Right kidney (tissue), 1 donor: ENCODE data around the gene SLC26A8.
A peak's percentile ranks its signal among the peaks of the same experiment; 100 is the strongest.
"Not testable (repeated sequence)": the region's sequence is repeated elsewhere in the genome, so short reads cannot be mapped to it uniquely, and the experiment has no call there.

Experiments
- DNase-seq: peaks from one replicate; pipeline ENCODE4 v3.0.0-alpha.2; 2016

The SLC26A8 gene

DNA sequence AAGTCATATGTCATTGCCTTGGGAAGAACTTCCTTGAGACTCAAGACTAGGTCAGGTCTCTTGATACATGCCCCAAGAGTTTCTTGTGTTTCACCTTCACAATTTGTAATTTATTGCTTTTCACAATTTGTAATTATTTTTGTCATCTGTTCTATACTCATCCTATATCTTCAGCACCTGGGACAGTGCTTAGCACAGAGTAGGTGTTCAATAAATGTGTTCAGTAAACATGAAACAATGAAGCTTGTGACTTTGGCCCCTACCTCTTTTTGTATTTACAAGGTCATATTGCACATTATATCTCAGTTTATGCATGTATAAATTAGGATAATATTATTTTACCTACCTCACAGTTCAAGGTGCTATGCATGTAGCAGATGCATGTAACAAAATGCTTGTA, 82.1 kb downstream of the SLC26A8 start:
- DNase-seq, result no peak

DNA sequence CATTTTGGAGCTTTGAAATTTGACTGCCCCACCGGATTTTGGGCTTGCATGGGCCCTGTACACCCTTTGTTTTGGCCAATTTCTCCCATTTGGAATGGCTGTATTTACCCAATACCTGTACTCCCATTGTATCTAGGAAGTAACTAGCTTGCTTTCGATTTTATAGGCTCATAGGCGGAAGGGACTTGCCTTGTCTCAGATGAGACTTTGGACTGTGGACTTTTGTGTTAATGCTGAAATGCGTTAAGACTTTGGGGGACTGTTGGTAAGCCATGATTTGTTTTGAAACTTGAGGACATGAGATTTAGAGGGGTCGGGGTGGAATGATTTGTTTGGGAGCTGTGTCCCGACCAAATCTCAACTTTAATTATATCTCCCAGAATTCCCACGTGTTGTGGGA, 83.3 kb downstream of the SLC26A8 start:
- DNase-seq, result not testable (repeated sequence)

DNA sequence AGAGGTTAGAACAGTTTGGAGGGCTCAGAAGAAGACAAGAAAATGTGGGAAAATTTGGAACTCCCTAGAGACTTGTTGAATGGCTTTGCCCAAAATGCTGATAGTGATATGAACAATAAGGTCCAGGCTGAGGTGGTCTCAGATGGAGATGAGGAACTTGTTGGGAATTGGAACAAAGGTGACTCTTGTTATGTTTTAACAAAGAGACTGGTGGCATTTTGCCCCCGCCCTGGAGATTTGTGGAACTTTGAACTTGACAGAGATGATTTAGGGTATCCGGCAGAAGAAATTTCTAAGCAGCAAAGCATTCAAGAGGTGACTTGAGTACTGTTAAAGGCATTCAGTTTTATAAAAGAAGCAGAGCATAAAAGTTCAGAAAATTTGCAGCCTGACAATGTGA, 84.4 kb downstream of the SLC26A8 start:
- DNase-seq, result not testable (repeated sequence)

DNA sequence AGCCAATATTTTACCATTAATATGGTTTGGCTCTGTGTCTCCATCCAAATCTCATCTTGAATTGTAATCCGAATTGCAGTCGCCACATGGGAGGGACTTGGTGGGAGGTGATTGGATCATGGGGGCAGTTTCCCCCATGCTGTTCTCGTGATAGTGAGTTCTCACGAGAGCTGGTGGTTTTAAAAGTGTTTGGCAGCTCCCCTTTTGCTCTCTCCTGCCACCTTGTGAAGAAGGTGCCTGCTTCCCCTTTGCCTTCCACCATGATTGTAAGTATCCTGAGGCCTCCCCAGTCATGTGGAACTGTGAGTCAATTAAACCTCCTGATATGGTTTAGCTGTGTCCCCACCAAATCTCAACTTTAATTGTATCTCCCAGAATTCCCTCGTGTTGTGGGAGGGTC, 85.2 kb downstream of the SLC26A8 start:
- not testable (repeated sequence) for DNase-seq

DNA sequence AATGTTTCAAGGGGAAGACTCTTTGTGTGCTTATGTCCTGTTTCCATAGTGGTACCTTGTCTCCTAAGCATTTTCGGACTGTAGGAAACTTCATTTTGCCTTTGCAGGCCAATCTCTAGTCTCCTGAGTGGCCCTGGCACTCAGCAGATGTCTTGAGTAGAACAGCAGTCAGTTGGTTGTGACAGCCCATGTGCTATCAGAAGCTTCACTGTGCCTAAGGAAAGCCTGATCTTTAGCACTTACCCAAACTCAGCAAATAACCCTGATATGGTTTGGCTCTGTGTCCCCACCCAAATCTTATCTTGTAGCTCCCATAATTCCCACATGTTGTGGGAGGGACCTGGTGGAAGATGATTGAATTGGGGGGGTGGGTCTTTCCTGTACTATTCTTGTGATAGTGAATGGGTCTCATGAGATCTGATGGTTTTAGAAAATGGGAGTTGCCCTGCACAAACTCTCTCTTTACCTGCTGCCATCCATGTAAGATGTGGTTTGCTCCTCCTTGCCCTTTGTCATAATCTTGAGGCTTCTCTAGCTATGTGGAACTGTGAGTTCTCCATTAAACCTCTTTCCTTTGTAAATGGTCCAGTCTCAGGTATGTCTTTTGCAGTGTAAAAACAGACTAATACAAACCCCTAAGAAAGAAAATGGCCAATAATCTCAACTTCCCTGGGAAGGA, 87.6 kb downstream of the SLC26A8 start:
- DNase-seq, result no peak

DNA sequence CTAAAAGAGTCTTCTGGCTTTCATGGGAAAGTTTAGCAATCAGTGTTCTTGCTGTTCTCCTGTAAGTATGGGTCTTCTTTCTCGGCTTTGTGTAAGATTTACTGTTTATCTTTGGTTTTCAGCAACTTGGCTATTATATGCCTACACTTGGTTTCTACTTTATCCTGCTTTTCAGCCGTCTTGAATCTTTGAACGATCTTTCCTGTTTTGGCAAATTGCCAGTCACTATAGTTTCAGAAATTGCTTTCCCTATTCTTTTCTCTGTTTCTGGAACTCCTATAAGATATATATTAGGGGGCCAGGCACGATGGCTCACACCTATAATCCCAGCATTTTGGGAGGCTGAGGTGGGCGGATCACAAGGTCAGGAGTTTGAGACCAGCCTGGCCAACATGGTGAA, 89.0 kb downstream of the SLC26A8 start:
- DNase-seq, result no peak

DNA sequence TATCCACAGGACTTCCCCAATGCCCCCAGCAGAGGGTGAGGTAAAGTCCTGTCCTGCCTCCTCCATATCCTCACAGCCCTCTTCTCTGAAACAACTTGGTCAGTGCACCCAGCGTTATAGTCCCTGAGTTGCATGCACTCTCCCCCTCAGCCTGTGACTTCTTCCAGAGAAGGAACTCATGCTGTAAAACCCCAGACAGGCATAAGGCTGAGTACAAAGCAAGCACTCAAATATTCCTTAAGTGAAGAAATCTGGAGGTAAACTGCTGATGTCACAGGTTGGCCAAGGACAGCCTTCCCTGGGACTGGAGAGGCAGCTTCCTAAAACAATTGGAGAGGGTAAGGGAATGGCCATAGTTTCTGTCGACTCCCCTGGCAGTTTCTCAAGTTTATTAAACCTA, 90.6 kb downstream of the SLC26A8 start:
- DNase-seq, result no peak

DNA sequence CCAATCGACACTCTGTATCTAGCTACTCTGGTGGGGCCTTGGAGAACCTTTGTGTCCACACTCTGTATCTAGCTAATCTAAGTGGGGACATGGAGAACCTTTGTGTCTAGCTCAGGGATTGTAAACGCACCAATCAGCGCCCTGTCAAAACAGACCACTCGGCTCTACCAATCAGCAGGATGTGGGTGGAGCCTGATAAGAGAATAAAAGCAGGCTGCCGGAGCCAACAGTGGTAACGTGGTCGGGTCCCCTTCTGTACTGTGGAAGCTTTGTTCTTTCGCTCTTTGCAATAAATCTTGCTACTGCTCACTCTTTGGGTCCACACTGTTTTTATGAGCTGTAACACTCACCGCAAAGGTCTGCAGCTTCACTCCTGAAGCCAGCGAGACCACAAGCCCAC, 92.6 kb downstream of the SLC26A8 start:
- not testable (repeated sequence) for DNase-seq

DNA sequence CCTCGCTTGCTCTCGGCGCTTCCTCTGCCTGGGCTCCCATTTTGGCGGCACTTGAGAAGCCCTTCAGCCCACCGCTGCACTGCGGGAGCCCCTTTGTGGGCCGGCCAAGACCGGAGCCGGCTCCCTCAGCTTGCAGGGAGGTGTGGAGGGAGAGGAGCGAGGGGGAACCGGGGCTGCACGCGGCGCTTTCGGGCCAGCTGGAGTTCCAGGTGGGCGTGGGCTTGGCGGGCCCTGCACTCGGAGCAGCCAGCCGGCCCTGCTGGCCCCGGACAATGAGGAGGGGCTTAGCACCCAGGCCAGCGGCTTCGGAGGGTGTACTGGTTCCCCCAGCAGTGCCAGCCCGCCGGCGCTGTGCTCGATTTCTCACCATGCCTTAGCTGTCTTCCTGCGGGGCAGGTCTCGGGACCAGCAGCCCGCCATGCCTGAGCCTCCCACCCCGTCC, 93.3 kb downstream of the SLC26A8 start:
- DNase-seq, result no peak

DNA sequence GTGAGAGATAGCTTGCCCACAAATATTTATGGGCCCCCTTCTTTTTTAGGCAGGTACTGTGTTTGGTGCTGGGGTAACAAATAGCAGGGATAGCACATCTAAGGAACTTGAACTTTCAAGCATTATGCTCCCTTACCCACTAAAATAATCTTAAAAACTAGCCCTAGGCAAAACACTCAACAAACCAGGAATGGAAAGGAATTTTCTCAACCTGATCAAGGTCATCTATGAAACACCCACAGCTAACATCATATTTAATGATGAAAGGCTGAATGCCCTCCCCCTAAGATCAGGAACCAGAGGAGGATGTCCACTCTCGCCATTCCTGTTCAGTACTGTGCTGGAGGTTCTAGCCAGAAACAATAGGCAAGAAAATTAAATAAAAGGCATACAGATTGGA, 94.8 kb downstream of the SLC26A8 start:
- DNase-seq, result no peak

DNA sequence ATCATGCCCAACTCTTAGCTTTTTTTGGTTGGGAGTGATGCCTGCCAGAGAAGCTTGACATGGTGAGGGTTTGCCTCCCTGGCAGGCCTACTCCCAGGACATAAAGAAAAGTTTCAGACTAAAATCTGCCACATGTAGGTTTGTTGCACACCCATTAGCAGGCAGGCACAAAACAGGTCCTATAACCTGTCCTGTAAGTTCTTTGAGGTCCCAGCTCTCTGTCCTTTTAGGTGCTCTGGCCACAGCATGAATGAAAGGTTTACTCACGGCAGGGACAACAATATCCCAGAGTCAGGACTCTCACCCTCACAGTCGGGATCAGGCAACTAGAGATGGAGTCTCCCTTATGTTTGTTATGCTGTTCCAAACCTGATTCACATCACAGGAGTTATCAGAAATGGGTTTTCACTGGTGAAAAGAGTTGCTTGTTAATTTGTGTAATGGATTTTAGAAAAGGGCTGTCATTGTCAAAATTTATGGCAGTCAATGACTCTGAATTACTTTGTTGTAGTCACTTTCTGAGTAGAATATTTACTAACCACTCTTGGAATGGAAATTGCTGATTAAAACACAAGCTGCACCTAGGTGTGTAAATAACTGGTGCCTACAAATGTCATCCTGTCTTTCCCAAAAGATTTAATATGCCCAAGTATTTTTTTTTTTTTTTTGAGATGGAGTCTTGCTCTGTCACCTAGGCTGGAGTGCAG, 97.8 kb downstream of the SLC26A8 start:
- no peak for DNase-seq

DNA sequence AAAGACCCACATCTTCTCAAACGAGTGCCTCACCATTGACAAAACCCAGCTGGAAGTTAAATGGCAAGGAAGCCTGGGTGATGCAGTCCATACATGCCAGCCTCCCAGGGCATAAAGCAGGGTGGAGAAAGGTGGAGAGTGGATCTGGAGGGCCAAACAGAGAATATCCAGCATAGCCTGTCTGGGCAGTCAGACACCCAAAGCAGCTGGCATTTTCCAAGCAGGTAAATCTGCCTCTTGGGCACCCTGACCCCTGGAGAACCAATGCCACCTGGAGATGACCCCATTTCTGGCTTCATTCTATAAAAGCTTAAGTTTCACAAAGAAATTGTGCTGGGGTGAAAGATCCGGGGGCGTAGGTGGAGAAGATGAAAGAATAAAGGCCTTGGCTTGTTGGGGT, 98.5 kb downstream of the SLC26A8 start:
- DNase-seq, result no peak

DNA sequence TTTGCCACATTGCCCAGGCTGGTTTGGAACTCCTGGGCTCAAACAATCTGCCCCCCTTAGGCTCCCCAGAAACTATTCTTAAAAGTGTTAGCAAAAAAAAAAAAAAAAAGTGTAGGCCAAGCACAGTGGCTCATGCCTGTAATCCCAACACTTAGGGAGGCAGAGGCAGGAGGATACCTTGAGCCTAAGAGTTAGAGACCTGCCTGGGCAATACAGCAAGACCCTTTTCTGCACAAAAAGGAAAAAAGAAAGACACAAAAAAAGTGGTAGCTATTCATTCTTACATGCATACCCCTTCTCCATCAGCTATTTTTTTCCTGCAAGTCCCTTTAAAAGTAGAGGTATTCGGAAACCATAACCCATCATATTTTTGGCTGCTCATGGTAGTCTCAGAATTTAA, 100.3 kb downstream of the SLC26A8 start:
- no peak for DNase-seq

DNA sequence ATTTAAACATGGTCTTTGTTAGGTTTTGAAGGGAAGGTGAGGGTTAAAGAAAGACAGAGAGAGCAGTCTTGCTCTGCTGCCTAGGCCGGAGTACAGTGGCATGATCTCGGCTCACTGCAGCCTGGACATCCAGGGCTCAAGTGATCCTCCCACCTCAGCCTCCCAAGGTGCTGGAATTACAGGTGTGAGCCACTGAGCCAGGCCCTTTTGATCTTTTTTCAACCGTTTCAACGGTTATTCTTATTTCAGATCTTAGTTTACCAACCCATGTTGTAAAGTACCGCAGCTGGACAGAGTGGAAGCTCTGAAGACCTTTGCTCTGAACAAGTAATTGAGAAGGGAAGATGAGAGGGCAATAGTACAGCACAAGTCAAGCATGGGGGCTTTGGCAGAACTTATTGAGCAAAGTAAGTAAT, 102.3 kb downstream of the SLC26A8 start:
- no peak for DNase-seq

DNA sequence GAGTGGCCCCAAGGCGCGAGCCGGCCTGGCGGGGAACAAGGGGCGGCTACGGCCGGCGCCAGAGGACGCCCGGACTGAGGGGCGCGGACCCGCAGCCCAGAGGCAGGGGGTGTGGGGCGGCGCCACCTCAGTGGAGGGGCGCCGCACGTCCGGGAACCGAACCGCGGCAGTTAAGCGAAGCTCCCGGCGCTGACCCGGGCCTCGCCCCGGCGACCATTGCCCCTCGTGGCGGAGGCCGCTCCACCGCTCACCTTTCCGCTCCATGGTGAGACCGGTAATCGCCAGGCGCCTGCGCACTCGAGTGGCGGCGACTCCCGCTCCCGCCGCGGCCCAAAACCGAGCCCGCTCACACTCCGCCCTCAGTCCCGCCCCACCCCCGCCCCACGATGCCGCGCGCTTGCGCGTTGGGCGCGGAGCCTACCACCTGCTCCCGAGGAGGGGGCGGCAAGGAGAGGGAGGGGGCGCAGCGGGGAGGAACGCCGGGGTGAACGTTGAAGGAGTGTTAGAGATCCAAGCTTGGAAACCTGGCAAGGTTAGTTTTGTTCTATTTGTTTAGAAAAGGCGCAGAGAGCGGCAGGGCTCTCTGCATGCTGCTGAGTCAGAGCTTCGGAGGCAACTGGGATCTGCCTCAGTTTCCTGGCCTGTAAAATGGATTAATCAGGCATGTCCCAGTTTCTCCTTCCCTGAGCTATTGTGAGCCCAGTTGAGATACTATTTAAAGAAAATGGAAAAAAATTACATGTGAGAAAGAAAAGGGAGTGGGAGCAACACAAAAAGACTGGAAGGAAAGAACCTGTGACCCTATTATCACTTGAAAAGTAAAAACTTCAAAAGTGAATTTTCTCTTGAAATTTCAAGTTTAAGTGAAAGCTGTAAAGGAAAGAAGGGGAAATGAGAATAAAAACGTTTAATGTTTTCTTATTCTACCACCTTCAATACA, 103.4 kb downstream of the SLC26A8 start, which contains the start of gene SRPK1:
Gene SRPK1, minus strand, starts transcription at position 306 of the 940 bp plus-strand sequence. Its CDS starts 42 bp downstream, at position 264.
- DNase-seq, result peak; percentile 91

DNA sequence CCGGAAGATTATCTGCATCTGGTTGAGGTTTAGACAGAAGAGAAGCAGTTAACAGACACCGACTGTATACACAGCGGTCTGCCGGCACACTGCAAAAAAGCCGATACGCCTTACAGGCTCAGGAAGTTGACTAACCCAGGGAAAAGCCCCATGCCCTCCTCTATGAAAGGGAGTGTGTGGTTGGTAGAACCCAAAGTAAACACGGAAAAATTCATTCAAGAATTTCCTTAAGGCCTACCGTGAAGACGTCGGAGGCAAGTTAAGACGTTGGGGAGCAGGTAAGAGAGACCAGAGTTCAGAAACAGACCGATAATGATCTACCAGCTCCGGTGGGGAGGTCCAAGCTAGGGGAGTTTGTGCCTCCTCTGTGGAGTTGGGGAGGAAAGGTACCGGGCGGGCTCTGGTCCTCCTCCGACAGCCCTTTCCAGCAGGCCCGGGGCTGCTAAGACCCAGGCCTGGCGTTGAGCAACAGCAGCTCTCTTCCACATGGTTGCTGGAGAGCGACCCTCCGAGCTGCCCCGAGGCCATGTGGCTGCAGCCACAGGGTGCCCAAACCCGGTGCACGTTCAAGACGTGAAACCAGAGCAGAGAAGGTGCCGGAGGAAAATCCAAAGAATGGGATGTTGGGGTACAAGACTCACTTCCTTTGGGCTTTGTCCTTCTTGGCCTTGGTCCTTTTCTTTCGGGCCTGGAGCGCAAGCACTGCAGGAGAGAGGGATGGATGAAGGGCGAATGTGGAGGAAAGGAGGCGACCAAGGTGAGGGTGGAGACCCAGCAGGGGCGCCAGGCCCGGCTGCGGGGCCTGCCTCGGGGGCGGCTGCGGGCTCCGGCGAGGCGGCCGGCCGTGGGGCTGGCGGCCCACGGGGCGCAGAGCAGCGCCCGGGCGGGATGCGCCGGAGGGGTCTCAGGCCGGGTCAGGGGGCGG, 104.4 kb downstream of the SLC26A8 start:
- DNase-seq, result peak; percentile 71

DNA sequence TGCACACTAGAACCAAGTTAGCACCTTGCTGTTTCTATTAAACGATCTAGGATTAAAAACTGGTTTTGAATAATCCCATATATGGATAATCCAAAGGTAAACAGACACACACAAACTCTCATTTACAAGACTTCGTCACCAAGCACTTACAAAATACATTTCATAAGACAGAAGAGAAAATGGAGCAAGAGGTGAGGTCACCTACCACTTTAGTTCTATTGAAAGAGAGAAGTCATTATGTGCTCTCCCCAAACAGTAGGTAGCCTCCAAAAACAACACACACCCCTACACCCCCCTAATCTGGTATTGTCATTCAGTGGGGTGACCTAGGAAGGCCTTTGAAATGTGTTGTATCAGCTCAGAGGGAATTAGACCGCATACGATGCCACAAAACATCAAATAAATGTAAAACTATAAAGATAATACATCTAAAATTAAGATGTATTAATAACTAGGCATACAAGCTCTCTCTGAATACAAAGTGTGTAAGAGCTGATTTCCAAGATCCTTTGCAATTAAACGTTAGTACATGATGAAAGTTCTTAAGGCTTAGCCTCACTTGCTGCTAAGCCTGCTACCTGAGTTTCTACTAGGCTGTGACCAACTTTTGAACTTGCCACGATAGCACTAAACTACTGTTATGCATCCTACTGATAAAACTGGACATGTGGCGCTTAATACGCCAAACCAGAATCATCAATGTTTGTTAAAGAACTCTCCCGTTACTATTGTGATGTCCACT, 105.2 kb downstream of the SLC26A8 start:
- no peak for DNase-seq

DNA sequence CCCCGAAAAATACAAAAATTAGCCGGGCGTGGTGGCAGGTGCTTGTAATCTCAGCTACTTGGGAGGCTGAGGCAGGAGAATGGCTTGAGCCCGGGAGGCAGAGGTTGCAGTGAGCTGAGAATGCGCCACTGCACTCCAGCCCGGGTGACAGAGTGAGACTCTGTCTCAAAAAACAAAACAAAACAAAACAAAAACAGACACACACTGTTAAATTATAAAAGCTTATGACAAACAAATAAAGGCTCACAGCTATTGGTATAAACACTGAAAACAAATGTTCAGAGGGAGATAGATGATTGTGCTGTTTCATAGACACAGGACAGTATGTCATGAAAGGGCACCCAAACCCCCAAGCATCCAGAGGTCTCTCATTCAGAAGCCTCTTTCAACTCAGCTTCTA, 107.5 kb downstream of the SLC26A8 start:
- DNase-seq, result not testable (repeated sequence)

DNA sequence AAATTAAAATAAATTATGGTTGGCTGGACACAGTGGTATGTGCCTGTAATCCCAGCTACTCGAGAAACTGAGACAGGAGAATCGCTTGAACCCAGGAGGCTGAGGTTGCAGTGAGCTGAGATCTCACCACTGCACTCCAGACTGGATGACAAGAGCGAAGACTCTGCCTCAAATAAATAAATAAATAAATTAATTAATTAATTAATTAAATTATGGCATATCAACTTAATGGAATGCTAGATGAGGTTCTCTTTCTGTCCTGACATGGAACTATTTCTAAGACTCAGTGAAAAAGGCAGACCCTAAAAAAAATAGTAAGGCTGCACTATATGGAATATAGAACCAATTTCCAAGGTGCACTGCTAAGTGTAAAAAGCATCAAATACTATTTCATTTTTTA, 108.4 kb downstream of the SLC26A8 start:
- DNase-seq, result no peak

DNA sequence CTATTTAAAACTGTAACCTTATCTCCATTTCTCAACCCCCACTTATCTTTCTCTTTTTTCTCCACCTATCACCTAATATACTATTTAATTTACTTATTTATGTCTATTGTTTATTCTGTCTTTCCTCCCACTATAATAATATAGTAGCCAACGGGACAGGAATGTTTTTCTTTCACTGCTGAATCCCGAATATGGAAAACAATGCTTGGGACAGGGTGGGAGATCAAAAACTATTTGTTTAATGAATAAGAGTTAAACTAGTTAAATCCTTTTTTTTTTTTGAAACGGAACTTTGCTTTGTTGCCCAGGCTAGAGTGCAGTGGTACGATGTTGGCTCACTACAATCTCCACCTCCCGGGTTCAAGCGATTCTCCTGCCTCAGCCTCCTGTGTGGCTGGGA, 109.9 kb downstream of the SLC26A8 start:
- DNase-seq, result no peak
